ENCODE measurements around the gene DIO1. TPM values are rescaled to one million over a fixed set of nuclear protein-coding genes. Genes with fewer than 3 reads are reported as not detected.

The DIO1 gene
- total RNA-seq, 1 experiment from 2014 or later = not detected

- TF ChIP-seq ZMAT4 (CRISPR knock-in tag; IDR thresholded peaks at IDR 0.05) (no peak), SP1 (CRISPR knock-in tag; conservative IDR thresholded peaks at IDR 0.05) (no peak)
Observed at GRCh38 chr1:53851571-53852285, 42.3 kb upstream of the DIO1 start (continued).

GRCh38 chr1:53860967-53861411 lies 33.0 kb upstream of the DIO1 start:
- CTCF ChIA-PET = interaction anchor here (0.5 to 4.7 kb wide), 34 partner anchors 8 to 783 kb away, joined by 3 to 70 read pairs (median 5); partner anchors contain the start of genes IFT25, LRRC42, TMEM59 and YIPF1
- ATAC-seq (peak; percentile 97), DNase-seq (ENCODE audit: low spot score) (peak; percentile 44)
- peaks cover 5% of the 10 kb centered on the region for H3K4me1 Mint-ChIP-seq
- no peaks in the 10 kb centered on the region for H3K9me3 Mint-ChIP-seq
- H3K27ac Mint-ChIP-seq = peak overlapping the region; percentile 46
- TF ChIP-seq CTCF (IDR thresholded peaks at IDR 0.05) (peak; percentile 57), ELF4 (CRISPR knock-in tag; IDR thresholded peaks at IDR 0.05; ENCODE audit: low read depth) (no peak), ZNF423 (CRISPR knock-in tag; IDR thresholded peaks at IDR 0.05) (0 out of 2 replicates have a peak, but pooled peaks have one; percentile 21)
- no peaks in the 10 kb centered on the region for H3K27me3 Mint-ChIP-seq (ENCODE audit: low read depth)
- peaks cover 2% of the 10 kb centered on the region; the same call in 1 of the 2 replicates for H3K36me3 Mint-ChIP-seq
- no peak overlapping the region for H3K4me3 Mint-ChIP-seq
- POLR2A ChIA-PET = interaction anchor here (1.4 kb wide), 1 partner anchor 85 kb away, joined by 6 read pairs; the partner anchor contains the start of genes IFT25 and LRRC42

- DNase-seq (ENCODE audit: low spot score) (no peak), ATAC-seq (no peak)
- TF ChIP-seq NFATC4 (CRISPR knock-in tag; IDR thresholded peaks at IDR 0.05) (no peak), MYBL2 (CRISPR knock-in tag; IDR thresholded peaks at IDR 0.05) (no peak), FOXP4 (CRISPR knock-in tag; IDR thresholded peaks at IDR 0.05) (no peak), GABPB1 (CRISPR knock-in tag; IDR thresholded peaks at IDR 0.05) (no peak), ERG (CRISPR knock-in tag; IDR thresholded peaks at IDR 0.05) (no peak), NR1H2 (CRISPR knock-in tag; IDR thresholded peaks at IDR 0.05) (no peak), ZNF232 (CRISPR knock-in tag; IDR thresholded peaks at IDR 0.05) (no peak), ZMAT4 (CRISPR knock-in tag; IDR thresholded peaks at IDR 0.05) (no peak)
- no peak overlapping the region for H3K27ac Mint-ChIP-seq
- no peaks in the 10 kb centered on the region for H3K27me3 Mint-ChIP-seq (ENCODE audit: low read depth)
- H3K4me3 Mint-ChIP-seq = no peak overlapping the region
- ChIA-PET CTCF (interaction anchor here (3.0 to 4.7 kb wide), 5 partner anchors 17 to 97 kb away, joined by 9 to 70 read pairs (median 40); partner anchors contain the start of genes IFT25 and LRRC42), POLR2A (no interaction called here)
- H3K9me3 Mint-ChIP-seq = no peaks in the 10 kb centered on the region
- H3K36me3 Mint-ChIP-seq = peaks cover 11% of the 10 kb centered on the region
- H3K4me1 Mint-ChIP-seq = peaks cover 5% of the 10 kb centered on the region
Observed at GRCh38 chr1:53862507-53862906, 31.5 kb upstream of the DIO1 start.

- DNase-seq (ENCODE audit: low spot score) (no peak), ATAC-seq (no peak)
- H3K9me3 Mint-ChIP-seq = no peaks in the 10 kb centered on the region
- no peak overlapping the region for H3K4me3 Mint-ChIP-seq
- TF ChIP-seq ZNF317 (CRISPR knock-in tag; IDR thresholded peaks at IDR 0.05; ENCODE audit: borderline replicate concordance, low read depth) = no peak
- no peak for TF ChIP-seq GRHL2 (CRISPR knock-in tag; IDR thresholded peaks at IDR 0.05; ENCODE audit: insufficient replicate concordance, severe bottlenecking)
- POLR2A ChIA-PET = no interaction called here
- H3K4me1 Mint-ChIP-seq = no peaks in the 10 kb centered on the region
- CTCF ChIA-PET = no interaction called here
- H3K27me3 Mint-ChIP-seq (ENCODE audit: low read depth) = no peaks in the 10 kb centered on the region
- H3K36me3 Mint-ChIP-seq = peaks cover 38% of the 10 kb centered on the region
- no peak overlapping the region for H3K27ac Mint-ChIP-seq
Observed at GRCh38 chr1:53868565-53868964, 25.4 kb upstream of the DIO1 start.
